Measurements from ENCODE around the gene TBC1D2.

TBC1D2 gene

DNA sequence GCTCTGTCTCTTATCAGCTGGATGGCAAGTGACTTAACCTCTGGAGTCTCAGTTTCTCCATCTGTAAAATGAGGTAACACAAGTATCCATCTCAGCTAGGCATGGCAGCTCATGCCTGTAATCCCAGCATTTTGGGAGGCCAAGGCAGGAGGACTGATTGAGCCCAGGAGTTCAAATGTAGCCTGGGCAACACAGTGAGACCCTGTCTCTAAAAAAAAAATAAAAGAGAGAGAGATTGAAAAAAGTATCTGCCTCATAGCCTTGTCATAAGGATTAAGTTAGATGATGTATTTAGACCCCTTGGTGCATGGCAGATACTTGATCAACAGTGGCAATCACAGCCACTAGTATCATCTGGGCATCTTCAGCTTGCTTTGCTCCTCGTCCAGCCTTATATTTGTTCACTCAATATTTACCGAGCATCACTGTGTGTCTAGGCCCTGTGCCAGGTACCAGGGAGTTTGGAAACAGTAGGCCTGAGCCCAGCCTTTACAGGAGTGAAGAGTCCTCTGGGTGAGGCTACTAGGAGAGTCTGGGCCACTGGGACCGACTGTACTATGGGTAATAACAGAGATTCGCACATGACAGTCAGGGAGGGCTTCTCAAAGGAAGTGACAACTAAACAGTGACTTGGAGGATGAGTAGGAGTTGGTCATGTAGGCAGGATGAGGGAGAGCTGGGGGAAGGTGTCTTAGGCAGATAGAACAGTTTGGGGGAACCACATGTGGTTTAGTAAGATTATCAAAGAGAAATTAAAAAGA lies 97.2 kb downstream of the TBC1D2 start:
- TF ChIP-seq, protein P1, sequence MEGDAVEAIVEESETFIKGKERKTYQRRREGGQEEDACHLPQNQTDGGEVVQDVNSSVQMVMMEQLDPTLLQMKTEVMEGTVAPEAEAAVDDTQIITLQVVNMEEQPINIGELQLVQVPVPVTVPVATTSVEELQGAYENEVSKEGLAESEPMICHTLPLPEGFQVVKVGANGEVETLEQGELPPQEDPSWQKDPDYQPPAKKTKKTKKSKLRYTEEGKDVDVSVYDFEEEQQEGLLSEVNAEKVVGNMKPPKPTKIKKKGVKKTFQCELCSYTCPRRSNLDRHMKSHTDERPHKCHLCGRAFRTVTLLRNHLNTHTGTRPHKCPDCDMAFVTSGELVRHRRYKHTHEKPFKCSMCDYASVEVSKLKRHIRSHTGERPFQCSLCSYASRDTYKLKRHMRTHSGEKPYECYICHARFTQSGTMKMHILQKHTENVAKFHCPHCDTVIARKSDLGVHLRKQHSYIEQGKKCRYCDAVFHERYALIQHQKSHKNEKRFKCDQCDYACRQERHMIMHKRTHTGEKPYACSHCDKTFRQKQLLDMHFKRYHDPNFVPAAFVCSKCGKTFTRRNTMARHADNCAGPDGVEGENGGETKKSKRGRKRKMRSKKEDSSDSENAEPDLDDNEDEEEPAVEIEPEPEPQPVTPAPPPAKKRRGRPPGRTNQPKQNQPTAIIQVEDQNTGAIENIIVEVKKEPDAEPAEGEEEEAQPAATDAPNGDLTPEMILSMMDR (conservative IDR thresholded peaks at IDR 0.05; ENCODE audit: low read depth): no peak
- POLR2A ChIA-PET (ENCODE audit: low non-redundant PET): no interaction called here
- CTCF ChIA-PET: no interaction called here
- no peak for DNase-seq (ENCODE audit: low spot score)
- H3K27ac ChIP-seq: peak overlapping the region; percentile 22

DNA sequence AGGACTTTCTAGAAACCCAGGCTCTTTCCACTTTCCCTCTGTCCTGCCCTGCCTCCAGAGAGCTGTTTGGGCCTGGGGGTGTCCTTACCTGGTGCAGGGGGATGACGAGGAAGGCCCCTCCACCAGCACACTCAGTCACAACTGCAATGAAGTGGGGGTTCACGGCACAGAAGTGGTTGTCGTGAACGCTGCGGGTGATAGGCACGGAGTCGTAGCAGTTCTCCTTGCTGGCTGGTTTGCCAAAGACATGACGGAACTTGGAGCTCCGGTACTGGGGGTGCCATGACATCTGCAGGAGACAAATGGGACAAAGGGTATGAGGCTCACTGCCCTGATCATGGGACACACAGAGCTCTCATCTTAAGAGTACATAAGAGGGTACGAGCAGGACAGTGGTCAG lies 98.1 kb downstream of the TBC1D2 start:
- DNase-seq (ENCODE audit: low spot score): no peak
- TF ChIP-seq, protein P1 (conservative IDR thresholded peaks at IDR 0.05; ENCODE audit: low read depth): no peak
- no peak overlapping the region for H3K27ac ChIP-seq
- POLR2A ChIA-PET (ENCODE audit: low non-redundant PET): no interaction called here
- CTCF ChIA-PET: no interaction called here

DNA sequence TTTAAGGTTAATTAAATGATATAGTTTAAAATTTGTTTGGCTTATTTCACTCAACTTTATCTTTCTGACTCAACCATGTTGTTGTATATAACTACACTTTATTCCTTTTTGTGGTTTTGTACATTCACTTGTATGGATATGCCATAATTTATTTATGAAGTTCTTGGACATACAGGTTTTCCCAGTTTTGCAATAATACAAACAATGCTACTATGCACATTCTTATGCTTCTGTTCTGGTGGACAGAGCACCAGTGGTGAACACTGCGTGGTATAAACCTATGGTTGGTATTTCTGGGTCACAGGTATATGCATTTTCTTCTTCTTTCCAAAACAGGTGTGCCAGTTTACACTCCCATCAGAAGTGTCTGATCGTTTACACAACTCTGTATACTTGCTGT lies 100.8 kb downstream of the TBC1D2 start:
- TF ChIP-seq, protein P1 (conservative IDR thresholded peaks at IDR 0.05; ENCODE audit: low read depth): no peak
- CTCF ChIA-PET: interaction anchor here (0.7 kb wide), 1 partner anchor 12 kb away, joined by 3 read pairs; no protein-coding TSS in a partner anchor
- no peak overlapping the region for H3K27ac ChIP-seq
- DNase-seq (ENCODE audit: low spot score): no peak
- POLR2A ChIA-PET (ENCODE audit: low non-redundant PET): no interaction called here

DNA sequence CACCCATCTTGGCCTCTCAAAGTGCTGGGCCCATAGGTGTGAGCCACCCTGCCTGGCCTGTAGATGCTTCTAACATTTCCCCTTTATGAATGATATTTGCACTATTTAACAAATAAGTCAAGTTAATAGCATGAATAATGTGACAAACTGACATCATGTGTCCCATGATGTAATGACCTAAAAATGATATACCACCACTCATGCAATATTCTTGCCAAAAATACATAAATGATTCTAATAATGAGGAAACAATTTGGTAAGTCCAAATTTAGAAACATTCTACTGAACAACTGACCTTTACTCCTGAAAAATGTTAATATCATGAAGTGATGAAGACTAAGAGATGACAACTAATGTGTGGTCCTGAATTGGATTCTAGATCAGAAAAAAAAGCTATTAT lies 102.9 kb downstream of the TBC1D2 start:
- ChIA-PET POLR2A (ENCODE audit: low non-redundant PET) (no interaction called here), CTCF (interaction anchor here (0.6 kb wide), 2 partner anchors 7 to 26 kb away, joined by 3 to 4 read pairs; no protein-coding TSS in a partner anchor)
- no peak for DNase-seq (ENCODE audit: low spot score)
- H3K27ac ChIP-seq: no peak overlapping the region
- TF ChIP-seq, protein P1 (conservative IDR thresholded peaks at IDR 0.05; ENCODE audit: low read depth): no peak

DNA sequence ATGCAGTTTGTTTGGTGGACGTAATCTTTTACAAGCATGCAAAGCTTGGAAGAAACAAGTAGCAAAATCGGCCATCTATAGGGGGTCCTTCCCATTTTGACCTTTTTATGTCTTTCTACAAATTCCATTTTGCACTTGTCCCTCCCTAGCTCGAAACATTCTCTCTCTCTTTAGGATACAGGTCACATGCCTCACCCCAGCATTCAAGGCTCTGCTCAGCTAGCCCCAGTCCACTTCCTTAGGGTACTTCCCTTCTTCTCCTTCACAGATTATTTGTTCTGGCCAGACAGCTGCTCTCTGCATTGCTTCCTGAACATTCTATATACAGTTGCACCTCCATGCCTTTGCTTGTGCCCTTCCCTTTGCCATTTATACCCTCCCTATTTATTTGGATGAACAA lies 104.7 kb downstream of the TBC1D2 start:
- ChIA-PET CTCF (no interaction called here), POLR2A (ENCODE audit: low non-redundant PET) (no interaction called here)
- TF ChIP-seq, protein P1 (conservative IDR thresholded peaks at IDR 0.05; ENCODE audit: low read depth): no peak
- H3K27ac ChIP-seq: no peak overlapping the region
- no peak for DNase-seq (ENCODE audit: low spot score)

DNA sequence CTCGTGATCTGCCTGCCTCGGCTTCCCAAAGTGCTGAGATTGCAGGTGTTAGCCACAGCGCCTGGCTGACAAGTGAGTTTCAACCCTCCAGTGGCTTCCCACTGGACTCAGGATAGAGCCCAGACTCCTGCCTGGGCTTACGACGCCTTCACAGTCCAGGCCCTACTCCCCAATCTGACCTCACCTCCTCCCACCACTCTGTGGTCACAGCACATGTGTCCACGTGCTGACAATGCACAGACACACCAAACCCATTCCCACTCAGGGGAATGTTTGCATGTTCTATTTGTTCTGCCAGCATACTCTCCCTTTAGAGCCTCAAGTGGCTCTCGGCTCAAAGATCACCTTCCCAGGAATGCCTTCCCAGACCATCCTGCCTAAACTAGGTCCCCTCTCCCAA lies 105.3 kb downstream of the TBC1D2 start:
- ChIA-PET CTCF (interaction anchor here (0.6 kb wide), 1 partner anchor 51 kb away, joined by 7 read pairs; no protein-coding TSS in a partner anchor), POLR2A (ENCODE audit: low non-redundant PET) (no interaction called here)
- TF ChIP-seq, protein P1 (conservative IDR thresholded peaks at IDR 0.05; ENCODE audit: low read depth): no peak
- peak overlapping the region; percentile 13 for H3K27ac ChIP-seq
- no peak for DNase-seq (ENCODE audit: low spot score)

Data from RWPE1 (cell line).